ENCODE results near the gene DUOXA2.

- TF ChIP-seq ZNF529 (tag by site-specific recombination; IDR thresholded peaks at IDR 0.05; ENCODE audit: insufficient replicate concordance) (no peak), CTCF (tag by site-specific recombination; IDR thresholded peaks at IDR 0.05) (no peak)
Measured at GRCh38 chr15:45117308-45118130, 3.4 kb downstream of the DUOXA2 start.

Data from HEK293 (cell line).